Stimulated activated CD4-positive, alpha-beta T cell treated with anti-CD3 and anti-CD28 coated beads, Interleukin-15, amount 100 ng/mL, for 48 hours (primary cell): ENCODE measurements around the gene TNFAIP8L1.
"Not testable (repeated sequence)": the region's sequence is repeated elsewhere in the genome, so short reads cannot be mapped to it uniquely, and the experiment has no call there.

Experiments used
- DNase-seq, 2 donors: peaks; one replicate each; pipeline ENCODE4 v3.0.0-alpha.2; 2020; ENCODE audit warnings: low read depth in 2 of 2

TNFAIP8L1 gene

GRCh38 chr19:4678881-4679790, 39.8 kb downstream of the TNFAIP8L1 start:
- DNase-seq: no peak

- not testable (repeated sequence) for DNase-seq
These were observed 40.7 kb downstream of the TNFAIP8L1 start for GRCh38 chr19:4680021-4680420.

- DNase-seq: no peak
These were observed 43.3 kb downstream of the TNFAIP8L1 start for GRCh38 chr19:4682417-4683200.

GRCh38 chr19:4684312-4685095, 45.2 kb downstream of the TNFAIP8L1 start:
- no peak for DNase-seq

- DNase-seq: no peak
These were observed 47.4 kb downstream of the TNFAIP8L1 start for GRCh38 chr19:4686700-4687099.

- no peak for DNase-seq
These were observed 48.1 kb downstream of the TNFAIP8L1 start for GRCh38 chr19:4687396-4687795.

- DNase-seq: no peak
These were observed 49.3 kb downstream of the TNFAIP8L1 start for GRCh38 chr19:4688587-4688986.

- DNase-seq: no peak
These were observed 50.1 kb downstream of the TNFAIP8L1 start for GRCh38 chr19:4689403-4689802.

- DNase-seq: no peak
These were observed 51.0 kb downstream of the TNFAIP8L1 start for GRCh38 chr19:4690361-4690760.

- DNase-seq: no peak
These were observed 52.1 kb downstream of the TNFAIP8L1 start for GRCh38 chr19:4691373-4691772.

GRCh38 chr19:4692251-4693077, 53.1 kb downstream of the TNFAIP8L1 start:
- DNase-seq: no peak

- DNase-seq: no peak
These were observed 53.7 kb downstream of the TNFAIP8L1 start for GRCh38 chr19:4693078-4693350.

- no peak for DNase-seq
These were observed 54.3 kb downstream of the TNFAIP8L1 start for GRCh38 chr19:4693471-4694121.

- DNase-seq: no peak
These were observed 55.1 kb downstream of the TNFAIP8L1 start for GRCh38 chr19:4694211-4694987.

- DNase-seq: no peak
These were observed 56.0 kb downstream of the TNFAIP8L1 start for GRCh38 chr19:4695224-4695731.

- no peak for DNase-seq
These were observed 58.0 kb downstream of the TNFAIP8L1 start for GRCh38 chr19:4697304-4697703.

- DNase-seq: no peak
These were observed 60.7 kb downstream of the TNFAIP8L1 start for GRCh38 chr19:4699826-4700692.

GRCh38 chr19:4700693-4700970, 61.3 kb downstream of the TNFAIP8L1 start:
- no peak for DNase-seq

GRCh38 chr19:4701557-4701956, 62.2 kb downstream of the TNFAIP8L1 start:
- DNase-seq: no peak
